NCI-H748 treated with DMSO at 0.1 percent for 48 hours (cell line): Measurements from ENCODE around the gene ANGPTL4.
"Not testable (repeated sequence)": the region's sequence is repeated elsewhere in the genome, so short reads cannot be mapped to it uniquely, and the experiment has no call there.

Experiments
- DNase-seq: peaks from one replicate; lab custom pipeline; 2025; lab: John Stamatoyannopoulos, UW

Gene ANGPTL4

GRCh38 chr19:8389891-8390616 lies 26.1 kb downstream of the ANGPTL4 start, which contains the start of gene RAB11B:
Gene RAB11B (plus strand): TSS chr19:8390360. CDS start chr19:8390417, 57 bp downstream.
- peak; percentile 100 for DNase-seq

- DNase-seq, result peak; percentile 64
Observed at GRCh38 chr19:8390617-8390981, 26.6 kb downstream of the ANGPTL4 start.

GRCh38 chr19:8391198-8392016 lies 27.5 kb downstream of the ANGPTL4 start:
- no peak for DNase-seq

- DNase-seq, result no peak
Observed at GRCh38 chr19:8392017-8392591, 28.1 kb downstream of the ANGPTL4 start.

GRCh38 chr19:8393192-8393870 lies 29.4 kb downstream of the ANGPTL4 start:
- DNase-seq, result no peak

- DNase-seq, result no peak
Observed at GRCh38 chr19:8393871-8394250, 29.9 kb downstream of the ANGPTL4 start.

- no peak for DNase-seq
Observed at GRCh38 chr19:8395621-8396082, 31.7 kb downstream of the ANGPTL4 start.

- no peak for DNase-seq
Observed at GRCh38 chr19:8396185-8396562, 32.2 kb downstream of the ANGPTL4 start.

GRCh38 chr19:8396563-8397203 lies 32.7 kb downstream of the ANGPTL4 start:
- no peak for DNase-seq

- DNase-seq, result no peak
Observed at GRCh38 chr19:8397271-8397670, 33.3 kb downstream of the ANGPTL4 start.

- no peak for DNase-seq
Observed at GRCh38 chr19:8397746-8398310, 33.9 kb downstream of the ANGPTL4 start.

GRCh38 chr19:8398311-8398771 lies 34.4 kb downstream of the ANGPTL4 start:
- DNase-seq, result no peak

- no peak for DNase-seq
Observed at GRCh38 chr19:8399681-8400188, 35.8 kb downstream of the ANGPTL4 start.

GRCh38 chr19:8401981-8402411 lies 38.0 kb downstream of the ANGPTL4 start:
- no peak for DNase-seq

- no peak for DNase-seq
Observed at GRCh38 chr19:8403098-8403819, 39.3 kb downstream of the ANGPTL4 start.

- no peak for DNase-seq
Observed at GRCh38 chr19:8403820-8404109, 39.8 kb downstream of the ANGPTL4 start.

GRCh38 chr19:8404391-8405151 lies 40.6 kb downstream of the ANGPTL4 start:
- DNase-seq, result no peak

GRCh38 chr19:8410718-8411117 lies 46.8 kb downstream of the ANGPTL4 start:
- not testable (repeated sequence) for DNase-seq

GRCh38 chr19:8412783-8413628 lies 49.1 kb downstream of the ANGPTL4 start, which contains the start of gene MARCHF2:
Gene MARCHF2 (plus strand): TSS chr19:8413305. CDS start chr19:8421841, 8,536 bp downstream.
- DNase-seq, result peak; percentile 38
